Left ventricle myocardium inferior (tissue), 1 donor: Measurements from ENCODE around the gene KLK1. TPM values are rescaled to one million over a fixed set of nuclear protein-coding genes. Genes with fewer than 3 reads are reported as not detected.

ENCODE experiments used
- DNase-seq: peaks from one replicate; pipeline ENCODE4 v3.0.0-alpha.2; 2020
- H3K27ac ChIP-seq: fragments of 200-600 bp; replicated peaks from 2 replicates; pipeline ENCODE4 v1.8.0; 2021
- H3K27me3 ChIP-seq: fragments of 200-600 bp; 2 replicates; pipeline ENCODE4 v1.8.0; 2021; ENCODE audit warnings: low read depth
- H3K36me3 ChIP-seq: fragments of 200-600 bp; 2 replicates; pipeline ENCODE4 v1.8.0; 2021
- H3K4me1 ChIP-seq: fragments of 200-600 bp; 2 replicates; pipeline ENCODE4 v1.8.0; 2021
- H3K4me3 ChIP-seq: fragments of 200-600 bp; 2 replicates; pipeline ENCODE4 v1.8.0; 2021; ENCODE audit warnings: mild to moderate bottlenecking, moderate library complexity
- H3K9me3 ChIP-seq: fragments of 200-600 bp; replicated peaks from 2 replicates; pipeline ENCODE4 v1.8.0; 2021
- intact Hi-C: fragments of 100-400 bp; cut with micrococcal nuclease; formaldehyde crosslinking; loops from one replicate; pipeline ENCODE4 v1.11.0; 2022
- total RNA-seq: library from RNA; stranded (reverse); fragmentation: NEBNext Ultra II Directional; extraction: Animal tissue kit (Norgen Biotek cat#: 25700); gene quantifications from one replicate; pipeline ENCODE4 v1.2.1, GENCODE V29; 2021
- TF ChIP-seq, protein P1 (sequence below): fragments of 200-600 bp; IDR thresholded peaks from 2 replicates; pipeline ENCODE4 v1.8.0; 2021; ENCODE audit warnings: antibody characterized with exemption, mild to moderate bottlenecking, borderline replicate concordance
- donor health status: DM: no; HTN: yes; CAD: no; lungs with severe emphysema.

Gene KLK1
- total RNA-seq, 1 donor from 2014 or later, result 0.41 TPM

DNA sequence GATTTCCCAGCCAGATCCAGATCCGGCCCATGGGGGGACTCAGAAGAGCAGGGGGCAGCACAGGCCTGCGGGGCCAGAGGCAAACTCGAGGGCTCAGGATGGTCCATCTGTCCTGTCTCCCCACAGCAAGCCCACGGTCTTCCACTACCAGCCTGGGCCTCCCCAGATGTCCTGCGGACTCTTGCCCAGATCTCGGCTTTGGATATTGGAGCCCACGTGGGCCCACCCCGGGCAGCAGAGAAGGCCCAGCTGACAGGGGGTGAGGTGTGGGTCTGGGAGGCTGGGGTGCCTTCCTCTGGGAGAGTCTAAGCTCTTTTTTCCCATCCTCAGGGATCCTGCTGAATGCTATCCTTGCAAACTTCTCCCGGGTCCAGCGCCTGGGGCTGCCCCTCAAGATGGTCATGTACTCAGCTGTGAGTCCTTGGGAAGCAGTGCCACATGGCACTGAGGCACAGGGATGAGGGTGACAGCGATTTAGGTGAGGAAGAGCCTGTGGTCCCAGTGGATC is 30.0 kb downstream of the KLK1 start:
- Histone ChIP-seq H3K4me1 (no peaks in the 10 kb centered on the region), H3K27me3 (peaks cover 10% of the 10 kb centered on the region), H3K27ac (no peak overlapping the region), H3K36me3 (peaks cover 18% of the 10 kb centered on the region), H3K4me3 (no peak overlapping the region), H3K9me3 (no peaks in the 10 kb centered on the region)
- DNase-seq, result no peak
- TF ChIP-seq, protein P1, sequence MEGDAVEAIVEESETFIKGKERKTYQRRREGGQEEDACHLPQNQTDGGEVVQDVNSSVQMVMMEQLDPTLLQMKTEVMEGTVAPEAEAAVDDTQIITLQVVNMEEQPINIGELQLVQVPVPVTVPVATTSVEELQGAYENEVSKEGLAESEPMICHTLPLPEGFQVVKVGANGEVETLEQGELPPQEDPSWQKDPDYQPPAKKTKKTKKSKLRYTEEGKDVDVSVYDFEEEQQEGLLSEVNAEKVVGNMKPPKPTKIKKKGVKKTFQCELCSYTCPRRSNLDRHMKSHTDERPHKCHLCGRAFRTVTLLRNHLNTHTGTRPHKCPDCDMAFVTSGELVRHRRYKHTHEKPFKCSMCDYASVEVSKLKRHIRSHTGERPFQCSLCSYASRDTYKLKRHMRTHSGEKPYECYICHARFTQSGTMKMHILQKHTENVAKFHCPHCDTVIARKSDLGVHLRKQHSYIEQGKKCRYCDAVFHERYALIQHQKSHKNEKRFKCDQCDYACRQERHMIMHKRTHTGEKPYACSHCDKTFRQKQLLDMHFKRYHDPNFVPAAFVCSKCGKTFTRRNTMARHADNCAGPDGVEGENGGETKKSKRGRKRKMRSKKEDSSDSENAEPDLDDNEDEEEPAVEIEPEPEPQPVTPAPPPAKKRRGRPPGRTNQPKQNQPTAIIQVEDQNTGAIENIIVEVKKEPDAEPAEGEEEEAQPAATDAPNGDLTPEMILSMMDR, result no peak
- intact Hi-C loops, result no loop called here

DNA sequence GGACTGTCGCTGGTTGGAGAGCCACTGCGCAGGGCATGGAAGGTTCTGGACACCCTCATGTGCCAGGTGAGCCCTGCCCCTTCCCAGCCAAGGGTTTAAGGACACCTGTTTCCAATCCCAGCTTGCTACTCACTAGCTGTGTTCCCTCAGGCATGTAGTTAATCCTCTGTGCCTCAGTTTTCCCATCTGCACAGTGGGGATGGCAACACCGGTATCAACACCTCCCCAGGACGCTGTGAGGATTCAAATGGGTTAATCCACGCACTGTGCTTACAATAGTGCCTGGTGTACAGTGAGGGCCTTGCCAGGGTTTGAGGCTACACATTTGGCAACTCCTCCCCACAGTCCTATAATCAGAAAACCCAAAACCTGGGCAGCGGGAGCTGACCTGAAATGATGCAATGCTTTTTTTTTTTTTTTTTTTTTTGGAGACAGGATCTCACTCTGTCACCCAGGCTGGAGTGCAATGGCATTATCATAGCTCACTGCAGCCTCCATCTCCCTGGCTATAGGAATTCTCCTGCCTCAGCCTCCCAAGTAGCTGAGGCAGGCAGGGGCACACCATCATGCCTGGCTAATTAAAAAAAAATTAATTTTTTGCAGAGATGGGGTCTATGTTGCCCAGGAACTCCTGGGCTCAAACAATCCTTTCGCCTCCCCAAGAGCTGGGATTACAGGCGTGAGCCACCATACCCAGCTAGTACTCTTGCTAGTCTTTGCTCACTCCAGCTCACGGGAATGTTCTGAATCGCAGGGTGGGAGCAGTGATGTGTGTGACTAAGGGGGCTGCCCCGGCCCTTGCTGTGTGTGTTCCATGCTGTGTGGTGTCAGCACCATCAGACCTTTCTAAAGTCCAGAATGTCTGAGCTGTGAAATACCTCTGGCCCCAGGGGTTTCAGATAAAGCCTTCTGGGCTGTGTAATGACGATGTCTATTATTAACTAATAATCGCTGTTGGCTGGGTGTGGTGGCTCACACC is 31.0 kb downstream of the KLK1 start:
- Histone ChIP-seq H3K4me3 (no peak overlapping the region), H3K9me3 (no peaks in the 10 kb centered on the region), H3K36me3 (peaks cover 7% of the 10 kb centered on the region), H3K27me3 (peaks cover 10% of the 10 kb centered on the region), H3K27ac (no peak overlapping the region), H3K4me1 (no peaks in the 10 kb centered on the region)
- TF ChIP-seq, protein P1, result no peak
- intact Hi-C loops, result no loop called here
- DNase-seq, result no peak

DNA sequence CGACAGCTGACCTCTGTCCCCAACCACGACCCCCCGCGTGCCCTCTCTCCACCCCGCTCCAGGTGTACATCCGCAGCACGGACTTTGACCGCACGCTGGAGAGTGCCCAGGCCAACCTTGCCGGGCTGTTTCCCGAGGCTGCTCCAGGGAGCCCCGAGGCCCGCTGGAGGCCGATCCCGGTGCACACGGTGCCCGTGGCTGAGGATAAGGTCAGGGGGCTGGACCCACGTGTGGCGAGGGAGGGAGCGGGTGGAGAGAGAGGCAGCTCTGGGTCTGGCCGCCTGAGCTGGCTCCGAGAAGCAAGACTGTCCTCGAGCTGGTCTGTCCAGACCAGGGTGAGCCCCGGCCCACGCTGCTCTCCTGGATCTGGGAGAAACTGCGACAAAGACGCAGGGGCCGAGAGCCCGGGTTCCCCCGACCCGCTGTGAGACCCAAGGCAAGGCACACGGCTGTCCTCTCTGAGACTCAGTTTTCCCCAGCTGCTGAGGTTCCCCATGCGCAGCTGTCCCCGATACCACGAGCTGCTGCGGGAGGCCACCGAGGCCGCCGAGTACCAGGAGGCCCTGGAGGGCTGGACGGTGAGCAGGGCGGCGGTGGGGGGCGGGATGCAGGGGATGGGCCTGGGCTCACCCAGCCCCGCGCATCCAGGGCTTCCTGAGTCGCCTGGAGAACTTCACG is 31.9 kb downstream of the KLK1 start:
- Histone ChIP-seq H3K9me3 (no peaks in the 10 kb centered on the region), H3K27me3 (peaks cover 10% of the 10 kb centered on the region)

DNA sequence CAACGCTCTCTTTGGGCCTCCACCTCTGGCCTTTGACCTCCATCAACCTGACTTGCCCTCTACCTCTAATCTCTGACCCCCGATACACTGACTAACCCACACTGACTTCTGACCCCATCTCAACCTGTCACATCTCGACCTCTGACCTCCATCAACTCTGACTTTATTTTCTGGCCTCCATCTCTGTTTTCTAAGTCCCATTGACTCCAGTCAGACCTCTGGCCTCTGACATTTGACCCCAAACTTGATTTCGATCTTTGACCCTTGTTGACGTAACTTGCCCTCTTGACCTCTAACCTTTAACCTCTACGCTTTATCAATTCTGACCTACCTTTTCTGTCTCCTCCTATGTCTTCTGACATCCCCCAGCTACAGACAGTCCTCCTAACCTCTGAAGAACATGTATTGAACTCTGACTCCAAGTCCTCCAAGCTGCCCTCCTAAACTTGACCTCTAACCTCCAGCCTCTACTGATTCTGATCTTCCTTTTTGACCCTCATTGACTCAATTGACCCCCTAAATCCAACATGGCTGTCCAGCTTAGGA is 32.6 kb downstream of the KLK1 start:
- DNase-seq, result no peak
- peaks cover 10% of the 10 kb centered on the region for H3K27me3 ChIP-seq
- H3K4me1 ChIP-seq, result no peaks in the 10 kb centered on the region
- no peak overlapping the region for H3K4me3 ChIP-seq
- TF ChIP-seq, protein P1, result no peak
- H3K27ac ChIP-seq, result no peak overlapping the region
- H3K36me3 ChIP-seq, result no peaks in the 10 kb centered on the region
- intact Hi-C loops, result no loop called here
- no peaks in the 10 kb centered on the region for H3K9me3 ChIP-seq

More for the DNA sequence above, 31.9 kb downstream of the KLK1 start:
- TF ChIP-seq, protein P1, result no peak
- intact Hi-C loops, result no loop called here
- Histone ChIP-seq H3K36me3 (no peaks in the 10 kb centered on the region), H3K4me1 (no peaks in the 10 kb centered on the region), H3K4me3 (no peak overlapping the region), H3K27ac (no peak overlapping the region)
- no peak for DNase-seq

DNA sequence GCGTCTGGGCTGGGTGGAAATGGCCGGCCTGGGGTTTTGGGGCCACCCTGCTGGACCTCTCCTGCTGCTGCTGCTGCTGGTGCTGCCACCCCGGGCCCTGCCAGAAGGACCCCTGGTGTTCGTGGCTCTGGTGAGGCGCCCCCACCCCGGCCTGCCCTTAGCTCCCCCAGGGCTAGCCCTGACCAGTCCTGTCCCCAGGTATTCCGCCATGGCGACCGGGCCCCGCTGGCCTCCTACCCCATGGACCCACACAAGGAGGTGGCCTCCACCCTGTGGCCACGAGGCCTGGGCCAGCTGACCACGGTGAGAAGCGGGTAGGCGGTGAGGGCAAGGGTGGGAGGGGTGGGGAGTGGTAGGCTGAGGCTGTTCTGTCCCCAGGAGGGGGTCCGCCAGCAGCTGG is 33.2 kb downstream of the KLK1 start, which contains the start of gene ACP4:
Gene ACP4, plus strand, starts transcription at position 20 of the 400 bp plus-strand sequence. Its CDS starts 0 bp downstream, at position 20.
- TF ChIP-seq, protein P1, result no peak
- intact Hi-C loops, result no loop called here
- peaks cover 14% of the 10 kb centered on the region for H3K27me3 ChIP-seq

More for the DNA sequence above, 33.2 kb downstream of the KLK1 start, which contains the start of gene ACP4:
- no peaks in the 10 kb centered on the region for H3K4me1 ChIP-seq
- no peak within 1 kb of the TSS for H3K4me3 ChIP-seq
- H3K36me3 ChIP-seq, result no peaks in the 10 kb centered on the region
- DNase-seq, result no peak
- no peaks in the 10 kb centered on the region for H3K9me3 ChIP-seq
- H3K27ac ChIP-seq, result no peak within 1 kb of the TSS
